Lung (tissue), 12 donors: Measurements from ENCODE around the gene PLCB4. TPM values are rescaled to one million over a fixed set of nuclear protein-coding genes. Genes with fewer than 3 reads are reported as not detected.

ENCODE experiments used
- ATAC-seq: fragments of 200-7000 bp; cut with Tn5 transposase; one replicate; pipeline ENCODE4 v1.9.1; 2020; ENCODE audit warnings: moderate number of reproducible peaks; ENCODE audit not compliant: insufficient read depth, low FRiP score
- DNase-seq, 3 donors: peaks; one replicate each; pipeline ENCODE4 v3.0.0-alpha.2; 2013 to 2017
- H3K27ac ChIP-seq, 2 donors: one replicate each; pipeline ENCODE4 v1.5.1; 2013; ENCODE audit warnings: mild to moderate bottlenecking in 2 of 2, moderate library complexity in 2 of 2, control low read depth in 1 of 2, inconsistent platforms in 1 of 2, low read depth in 1 of 2, low read length in 1 of 2
- H3K27me3 ChIP-seq, 3 donors: one replicate each; pipeline ENCODE4 v1.5.1; 2013; ENCODE audit warnings: low read length in 2 of 3; ENCODE audit not compliant: control insufficient read depth in 3 of 3, insufficient read depth in 3 of 3
- H3K36me3 ChIP-seq, 4 donors: one replicate each; pipeline ENCODE4 v1.5.1; 2013; ENCODE audit warnings: low read length in 4 of 4, mild to moderate bottlenecking in 1 of 4, moderate library complexity in 1 of 4; ENCODE audit not compliant: control insufficient read depth in 4 of 4, insufficient read depth in 4 of 4
- H3K4me1 ChIP-seq, 5 donors: one replicate each; pipeline ENCODE4 v1.5.1; 2013; ENCODE audit warnings: low read length in 5 of 5, mild to moderate bottlenecking in 2 of 5, moderate library complexity in 1 of 5; ENCODE audit not compliant: control insufficient read depth in 5 of 5, insufficient read depth in 5 of 5
- H3K4me3 ChIP-seq: one replicate; pipeline ENCODE4 v1.5.1; 2013; ENCODE audit warnings: mild to moderate bottlenecking, control low read depth, moderate library complexity
- H3K9ac ChIP-seq, 2 donors: one replicate each; pipeline ENCODE4 v1.5.1; 2013; ENCODE audit warnings: low read length in 2 of 2, control low read depth in 1 of 2; ENCODE audit not compliant: insufficient read depth in 1 of 2
- H3K9me3 ChIP-seq, 4 donors: one replicate each; pipeline ENCODE4 v1.5.1; 2013; ENCODE audit warnings: low read length in 3 of 4, mild to moderate bottlenecking in 1 of 4, moderate library complexity in 1 of 4; ENCODE audit not compliant: control insufficient read depth in 4 of 4, insufficient read depth in 3 of 4
- WGBS, 2 donors: extraction: QIAGEN DNeasy Blood & Tissue Kit; methylation state at CpG; one replicate each; pipeline ENCODE4 v1.1.7; 2013; 5-methylcytosine and 5-hydroxymethylcytosine counted together
- polyA plus RNA-seq, 2 donors: library from polyadenylated mRNA; stranded (reverse); fragments of 200-250 nt; gene quantifications; one replicate each; pipeline ENCODE4 v1.2.1, GENCODE V29; 2013
- total RNA-seq, 2 donors: library from RNA; depleted of rRNA in 1 of 2; stranded (reverse); fragments of >200 nt in 1 of 2; gene quantifications; one replicate each; pipeline ENCODE4 v1.2.1, GENCODE V29; 2014 to 2021
- TF ChIP-seq, protein P1 (sequence below): IDR thresholded peaks from 2 replicates; pipeline ENCODE4 v1.5.1; 2012; ENCODE audit warnings: mild to moderate bottlenecking; ENCODE audit errors: control extremely low read depth, extremely low read depth
- donor health status: control.
- donor health status: control.
- donor health status: Bipolar disorder and iron deficiency.
- donor health status: healthy.
- donor health status: DM: yes; HTN: yes; CAD: no.

The PLCB4 gene
- total and polyA plus RNA-seq, 4 donors = 2.1 to 18.6 (median 5.6) TPM

DNA sequence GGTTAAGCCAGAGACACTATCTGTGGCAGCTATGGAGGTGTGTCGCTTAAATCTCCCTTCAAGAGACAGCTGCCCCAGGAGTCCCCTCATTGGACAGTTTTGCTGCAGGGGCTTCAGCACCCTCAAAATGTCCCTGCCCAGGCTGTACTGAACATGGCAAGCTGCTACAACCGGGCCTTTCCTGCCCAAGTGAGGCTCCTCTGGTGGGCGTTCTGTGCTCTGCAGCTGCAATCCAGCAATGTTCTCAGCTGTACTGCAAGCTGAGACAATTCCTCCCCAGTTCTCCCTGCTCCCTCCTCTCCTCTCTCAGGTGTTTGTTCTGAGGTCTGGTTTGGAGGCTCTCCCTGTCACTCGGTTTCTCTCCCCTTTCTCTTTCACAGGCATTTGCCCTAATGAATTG, 254.7 kb downstream of the PLCB4 start:
- H3K4me3 ChIP-seq = no peak overlapping the region
- ATAC-seq (no peak), DNase-seq (no peak)
- WGBS, 2 donors = 82 to 87% methylated on average over 4 of the region's 4 CpGs
- H3K4me1 ChIP-seq = peaks cover 3 to 16% (median 5%) of the 10 kb centered on the region in 5 donors
- no peak overlapping the region for H3K27ac ChIP-seq
- no peaks in the 10 kb centered on the region for H3K36me3 ChIP-seq
- H3K9ac ChIP-seq = no peak overlapping the region
- no peaks in the 10 kb centered on the region for H3K9me3 ChIP-seq
- TF ChIP-seq, protein P1, sequence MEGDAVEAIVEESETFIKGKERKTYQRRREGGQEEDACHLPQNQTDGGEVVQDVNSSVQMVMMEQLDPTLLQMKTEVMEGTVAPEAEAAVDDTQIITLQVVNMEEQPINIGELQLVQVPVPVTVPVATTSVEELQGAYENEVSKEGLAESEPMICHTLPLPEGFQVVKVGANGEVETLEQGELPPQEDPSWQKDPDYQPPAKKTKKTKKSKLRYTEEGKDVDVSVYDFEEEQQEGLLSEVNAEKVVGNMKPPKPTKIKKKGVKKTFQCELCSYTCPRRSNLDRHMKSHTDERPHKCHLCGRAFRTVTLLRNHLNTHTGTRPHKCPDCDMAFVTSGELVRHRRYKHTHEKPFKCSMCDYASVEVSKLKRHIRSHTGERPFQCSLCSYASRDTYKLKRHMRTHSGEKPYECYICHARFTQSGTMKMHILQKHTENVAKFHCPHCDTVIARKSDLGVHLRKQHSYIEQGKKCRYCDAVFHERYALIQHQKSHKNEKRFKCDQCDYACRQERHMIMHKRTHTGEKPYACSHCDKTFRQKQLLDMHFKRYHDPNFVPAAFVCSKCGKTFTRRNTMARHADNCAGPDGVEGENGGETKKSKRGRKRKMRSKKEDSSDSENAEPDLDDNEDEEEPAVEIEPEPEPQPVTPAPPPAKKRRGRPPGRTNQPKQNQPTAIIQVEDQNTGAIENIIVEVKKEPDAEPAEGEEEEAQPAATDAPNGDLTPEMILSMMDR = no peak
- H3K27me3 ChIP-seq = no peaks in the 10 kb centered on the region

DNA sequence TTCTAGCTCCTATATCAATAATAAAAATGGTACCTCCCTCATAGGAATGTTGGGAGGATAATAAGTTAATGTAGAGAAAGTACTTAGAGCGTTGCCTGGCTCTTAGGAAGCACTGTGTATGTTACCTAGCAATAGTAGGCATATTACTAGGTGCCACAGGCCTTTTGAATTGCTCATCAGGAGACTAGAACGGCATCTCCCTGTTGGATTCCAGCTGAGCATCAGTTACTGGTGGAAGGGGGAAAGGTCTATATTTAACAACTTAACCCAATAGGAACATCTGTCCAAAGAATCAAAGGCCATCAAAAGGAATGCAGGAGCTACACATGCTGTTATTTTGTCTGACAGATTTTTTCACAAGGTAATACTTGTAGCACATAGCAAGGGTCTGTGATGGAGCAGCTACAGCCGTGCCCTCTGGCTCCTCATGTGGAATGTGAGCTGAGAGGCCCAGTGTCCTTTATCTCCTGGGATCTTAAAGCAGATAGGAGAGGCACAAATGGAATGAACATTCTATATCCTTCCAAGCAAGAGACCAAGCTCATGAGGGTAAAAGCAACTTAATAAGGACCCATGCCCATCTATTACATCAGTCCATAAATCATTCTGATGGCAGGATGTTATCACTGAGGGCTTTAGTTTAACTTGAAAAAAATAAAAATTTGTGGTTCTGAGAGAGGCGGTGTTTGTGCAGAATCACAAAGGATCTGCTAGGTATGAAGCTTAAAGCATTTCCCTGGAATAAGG, 260.6 kb downstream of the PLCB4 start:
- H3K27ac ChIP-seq = no peak overlapping the region
- TF ChIP-seq, protein P1 = no peak

DNA sequence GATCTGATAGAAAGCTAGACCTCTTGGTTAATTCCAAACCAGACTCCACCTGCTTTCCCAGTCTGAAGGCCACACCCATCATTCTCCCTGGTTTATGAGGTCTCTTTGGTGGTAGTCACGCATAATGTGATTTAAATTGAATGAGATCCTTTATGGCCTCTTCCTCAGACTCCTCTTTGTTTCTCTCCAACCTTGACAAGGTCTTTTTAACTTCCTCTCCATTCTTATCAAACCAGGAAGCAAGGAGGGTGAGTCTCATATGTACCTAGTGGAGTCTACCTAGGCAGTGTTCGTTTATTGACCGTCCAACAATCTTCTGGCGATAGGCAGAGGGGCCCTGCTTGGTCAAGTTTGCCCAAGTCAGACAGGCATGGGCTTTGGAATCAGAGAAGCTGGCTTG, 261.3 kb downstream of the PLCB4 start:
- 91 to 93% methylated on average over 4 of the region's 4 CpGs for WGBS, 2 donors
- TF ChIP-seq, protein P1 = no peak
- no peak for ATAC-seq
- Histone ChIP-seq H3K27ac (no peak overlapping the region), H3K36me3 (no peaks in the 10 kb centered on the region), H3K4me3 (no peak overlapping the region), H3K9me3 (no peaks in the 10 kb centered on the region), H3K4me1 (peaks cover 0 to 20% (median 5%) of the 10 kb centered on the region in 5 donors), H3K27me3 (no peaks in the 10 kb centered on the region), H3K9ac (no peak overlapping the region)
- no peak for DNase-seq

More for the DNA sequence above, 260.6 kb downstream of the PLCB4 start:
- Histone ChIP-seq H3K27me3 (no peaks in the 10 kb centered on the region), H3K4me3 (no peak overlapping the region), H3K9ac (no peak overlapping the region), H3K9me3 (no peaks in the 10 kb centered on the region), H3K36me3 (no peaks in the 10 kb centered on the region), H3K4me1 (peaks cover 0 to 20% (median 5%) of the 10 kb centered on the region in 5 donors)
- DNase-seq (no peak), ATAC-seq (no peak)
- 87 to 88% methylated on average over 4 of the region's 4 CpGs for WGBS, 2 donors
